Astrocyte (in vitro differentiated cells and primary cell): Measurements from ENCODE around the gene RNF121.

Experiments used
- CTCF ChIP-seq: IDR thresholded peaks from 2 replicates; pipeline ENCODE4 v1.5.1; 2011; ENCODE audit warnings: low read depth, mild to moderate bottlenecking, inconsistent platforms, low read length, moderate library complexity; ENCODE audit not compliant: insufficient read depth
- EZH2 ChIP-seq: IDR thresholded peaks from 2 replicates; pipeline ENCODE4 v1.6.1; 2012; ENCODE audit warnings: mild to moderate bottlenecking, low read length, inconsistent platforms; ENCODE audit not compliant: insufficient read depth

- TF ChIP-seq CTCF (no peak), EZH2 (no peak)
These were observed 84.3 kb downstream of the RNF121 start for GRCh38 chr11:72012897-72013721.
